Skeletal muscle tissue (tissue), 4 donors: ENCODE measurements around the gene SPINK14. TPM values are rescaled to one million over a fixed set of nuclear protein-coding genes. Genes with fewer than 3 reads are reported as not detected.

ENCODE experiments used
- H3K27ac ChIP-seq: one replicate; pipeline ENCODE4 v1.7.0; 2013; ENCODE audit warnings: mild to moderate bottlenecking, low read depth, low read length, inconsistent platforms
- H3K27me3 ChIP-seq, 3 donors: one replicate each; pipeline ENCODE4 v1.7.0; 2013; ENCODE audit warnings: low read length in 3 of 3; ENCODE audit not compliant: control insufficient read depth in 3 of 3, insufficient read depth in 3 of 3
- H3K36me3 ChIP-seq, 3 donors: one replicate each; pipeline ENCODE4 v1.7.0; 2013; ENCODE audit warnings: low read length in 3 of 3; ENCODE audit not compliant: control insufficient read depth in 3 of 3, insufficient read depth in 3 of 3
- H3K4me1 ChIP-seq, 3 donors: one replicate each; pipeline ENCODE4 v1.7.0; 2013; ENCODE audit warnings: low read length in 3 of 3, mild to moderate bottlenecking in 3 of 3; ENCODE audit not compliant: control insufficient read depth in 3 of 3, insufficient read depth in 3 of 3
- H3K4me3 ChIP-seq, 3 donors: one replicate each; pipeline ENCODE4 v1.7.0; 2013; ENCODE audit warnings: low read length in 3 of 3
- H3K9ac ChIP-seq, 3 donors: one replicate each; pipeline ENCODE4 v1.7.0; 2013; ENCODE audit warnings: low read length in 3 of 3, mild to moderate bottlenecking in 3 of 3, moderate library complexity in 2 of 3, low read depth in 1 of 3
- H3K9me3 ChIP-seq, 3 donors: one replicate each; pipeline ENCODE4 v1.7.0; 2013; ENCODE audit warnings: low read length in 3 of 3; ENCODE audit not compliant: control insufficient read depth in 3 of 3
- total RNA-seq: library from RNA; depleted of rRNA; stranded (reverse); fragments of >200 nt; gene quantifications from one replicate; pipeline ENCODE4 v1.2.3, GENCODE V29; 2014
- donor health status: Osteomylitis.

The SPINK14 gene, protein sequence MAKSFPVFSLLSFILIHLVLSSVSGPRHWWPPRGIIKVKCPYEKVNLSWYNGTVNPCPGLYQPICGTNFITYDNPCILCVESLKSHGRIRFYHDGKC
- not detected for total RNA-seq

DNA sequence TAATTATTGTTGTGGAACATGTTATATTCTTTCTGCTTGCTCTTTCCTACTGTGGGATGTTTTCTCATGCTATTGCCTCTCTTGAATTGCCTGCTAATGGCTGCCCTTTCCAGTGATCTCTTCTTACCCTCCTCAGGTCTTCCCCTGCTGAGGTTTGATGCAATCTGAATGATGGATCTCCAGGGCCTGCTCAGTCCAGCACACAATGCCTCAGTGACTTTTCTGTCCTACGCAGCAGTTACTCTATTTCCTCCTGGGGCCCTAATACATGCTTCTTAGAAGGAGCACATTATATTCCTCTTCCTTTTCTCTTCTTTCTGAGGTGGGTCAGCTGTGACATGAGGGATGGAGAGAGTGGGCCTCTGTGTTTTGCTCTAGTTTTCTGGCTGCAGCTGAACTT lies at the start of gene SPINK14:
Gene SPINK14 (plus strand): TSS at position 301 of the 400 bp plus-strand sequence. CDS start 1,187 bp downstream, outside the sequence.
- Histone ChIP-seq H3K9ac (no peak within 1 kb of the TSS), H3K4me3 (no peak within 1 kb of the TSS), H3K4me1 (no peaks in the 10 kb centered on the region), H3K36me3 (no peaks in the 10 kb centered on the region), H3K27ac (no peak within 1 kb of the TSS), H3K9me3 (no peaks in the 10 kb centered on the region), H3K27me3 (no peaks in the 10 kb centered on the region)

DNA sequence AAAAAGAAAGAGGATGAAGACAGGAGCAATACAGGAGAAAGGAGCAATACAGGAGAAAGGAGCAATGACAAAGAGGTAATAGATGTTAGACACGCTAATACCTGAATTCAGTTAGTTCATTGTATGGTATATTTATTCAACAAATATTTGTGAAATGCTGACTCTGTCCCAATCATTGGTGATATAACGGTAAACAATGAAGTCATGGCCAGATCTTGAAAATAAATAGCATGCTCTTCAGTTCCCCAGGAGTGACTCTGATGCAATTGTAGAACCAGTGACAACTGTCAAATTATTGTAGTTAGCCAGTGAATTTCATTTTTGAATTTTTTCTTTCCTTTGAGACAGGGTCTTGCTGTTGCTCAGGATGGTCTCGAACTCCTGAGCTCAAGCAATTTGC lies 48.0 kb upstream of the SPINK14 start:
- Histone ChIP-seq H3K36me3 (no peaks in the 10 kb centered on the region), H3K9me3 (no peaks in the 10 kb centered on the region), H3K27ac (no peak overlapping the region), H3K4me1 (no peaks in the 10 kb centered on the region), H3K4me3 (no peak overlapping the region), H3K27me3 (no peaks in the 10 kb centered on the region), H3K9ac (no peak overlapping the region)

DNA sequence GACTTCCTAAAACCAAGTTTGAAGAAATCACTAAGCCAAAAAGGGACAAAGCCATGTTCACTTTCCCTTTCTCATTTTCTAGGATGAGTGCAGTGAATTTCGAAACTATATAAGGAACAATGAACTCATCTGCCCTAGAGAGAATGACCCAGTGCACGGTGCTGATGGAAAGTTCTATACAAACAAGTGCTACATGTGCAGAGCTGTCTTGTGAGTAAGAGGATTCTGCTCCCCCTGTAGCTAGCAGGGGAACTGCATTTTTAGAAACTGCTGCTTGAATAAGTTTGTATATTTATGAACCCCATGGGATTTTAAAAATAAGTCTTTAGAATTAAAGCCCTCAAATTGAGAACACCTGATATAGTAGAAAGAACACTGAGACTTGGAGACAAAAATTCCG lies 42.7 kb upstream of the SPINK14 start:
- Histone ChIP-seq H3K4me3 (no peak overlapping the region), H3K9me3 (no peaks in the 10 kb centered on the region), H3K27ac (no peak overlapping the region), H3K27me3 (no peaks in the 10 kb centered on the region), H3K9ac (no peak overlapping the region), H3K4me1 (no peaks in the 10 kb centered on the region), H3K36me3 (no peaks in the 10 kb centered on the region)

DNA sequence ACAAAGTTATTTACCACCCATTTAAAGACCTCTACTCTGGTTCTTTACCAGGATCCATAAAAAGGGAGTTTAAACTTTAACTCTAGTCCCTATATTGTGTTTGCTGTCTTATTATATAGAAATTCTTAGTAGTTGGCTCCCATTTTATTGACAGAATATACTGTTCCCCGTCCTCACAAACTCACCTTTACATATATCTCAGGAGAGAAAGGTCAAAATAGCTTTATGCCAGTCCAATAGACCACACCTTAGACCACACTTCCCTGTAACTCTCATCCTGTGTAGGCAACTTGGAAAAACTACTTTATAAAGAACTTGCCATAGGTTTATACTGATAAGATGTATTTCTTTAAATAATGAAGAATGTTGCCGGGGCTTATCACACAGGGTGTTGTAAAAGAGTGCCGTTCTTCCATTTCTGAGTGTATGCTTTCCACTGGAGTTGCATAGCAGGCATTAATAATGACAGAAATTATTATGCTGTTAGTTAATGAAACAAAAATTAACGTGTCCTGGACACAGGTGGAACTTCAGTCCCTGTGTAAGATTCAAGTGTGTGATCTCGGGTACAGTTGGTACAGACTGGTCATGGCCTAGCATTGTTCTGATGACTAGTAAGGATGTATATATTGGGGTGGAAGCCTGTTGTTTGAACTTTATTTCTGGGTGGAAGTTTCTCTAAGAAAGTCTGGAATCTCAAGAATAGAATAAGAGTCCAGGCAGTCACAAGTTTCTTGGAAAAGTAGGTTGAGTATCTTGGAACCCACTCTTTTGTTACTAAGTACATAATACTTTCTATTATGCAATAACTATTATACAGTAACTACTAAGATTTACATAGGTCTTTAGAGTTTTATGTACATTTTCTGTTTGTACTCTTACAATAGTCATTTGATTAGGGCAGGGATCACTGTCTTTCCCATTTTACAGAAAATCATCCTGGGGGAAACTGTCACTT lies 33.0 kb upstream of the SPINK14 start:
- no peaks in the 10 kb centered on the region for H3K36me3 ChIP-seq
- no peak overlapping the region for H3K4me3 ChIP-seq
- H3K4me1 ChIP-seq: no peaks in the 10 kb centered on the region
- no peaks in the 10 kb centered on the region for H3K9me3 ChIP-seq
- no peak overlapping the region for H3K9ac ChIP-seq
- no peaks in the 10 kb centered on the region for H3K27me3 ChIP-seq
- no peak overlapping the region for H3K27ac ChIP-seq

DNA sequence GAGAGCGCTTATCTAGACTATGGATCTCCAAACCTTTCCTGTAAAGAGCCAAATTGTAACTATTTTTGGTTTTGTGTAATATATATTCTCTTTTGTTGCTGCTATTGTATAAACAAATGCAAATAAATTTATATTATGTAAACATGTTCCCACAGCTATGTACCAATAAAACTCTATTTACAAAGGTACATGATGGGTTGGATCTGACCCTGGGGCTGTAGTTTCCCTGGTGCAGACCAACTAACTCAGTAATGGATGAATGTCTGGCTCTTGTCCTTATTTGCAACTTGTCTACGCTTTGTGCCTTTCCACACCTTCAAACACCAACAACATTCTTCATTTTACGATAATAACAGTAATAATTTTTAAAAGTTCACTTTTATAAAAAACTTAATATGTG lies 27.5 kb upstream of the SPINK14 start:
- H3K27ac ChIP-seq: no peak overlapping the region

DNA sequence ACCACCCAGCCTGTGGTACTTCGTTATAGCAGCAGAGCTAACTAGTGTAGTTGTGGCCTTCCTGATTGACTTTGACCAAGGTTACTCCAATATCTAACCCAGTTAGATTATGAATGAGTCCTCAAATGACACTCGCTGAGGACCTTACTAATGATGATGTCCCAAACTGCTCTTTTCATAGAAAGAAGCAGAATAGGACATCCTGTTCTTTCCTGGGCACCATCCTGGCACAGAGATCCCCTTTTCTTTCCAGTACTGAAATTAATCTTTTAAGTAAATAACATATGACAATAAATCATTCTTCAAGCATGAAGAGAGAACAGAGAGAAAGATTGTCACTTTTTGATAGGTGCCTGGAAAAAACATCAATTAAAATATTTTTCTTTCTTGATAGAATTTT lies 26.7 kb upstream of the SPINK14 start:
- Histone ChIP-seq H3K4me3 (no peak overlapping the region), H3K9ac (no peak overlapping the region), H3K36me3 (no peaks in the 10 kb centered on the region), H3K9me3 (no peaks in the 10 kb centered on the region), H3K27ac (no peak overlapping the region), H3K27me3 (no peaks in the 10 kb centered on the region), H3K4me1 (no peaks in the 10 kb centered on the region)

More for the DNA sequence above, 27.5 kb upstream of the SPINK14 start:
- Histone ChIP-seq H3K4me1 (no peaks in the 10 kb centered on the region), H3K9ac (no peak overlapping the region), H3K27me3 (no peaks in the 10 kb centered on the region), H3K36me3 (no peaks in the 10 kb centered on the region), H3K4me3 (no peak overlapping the region), H3K9me3 (no peaks in the 10 kb centered on the region)

DNA sequence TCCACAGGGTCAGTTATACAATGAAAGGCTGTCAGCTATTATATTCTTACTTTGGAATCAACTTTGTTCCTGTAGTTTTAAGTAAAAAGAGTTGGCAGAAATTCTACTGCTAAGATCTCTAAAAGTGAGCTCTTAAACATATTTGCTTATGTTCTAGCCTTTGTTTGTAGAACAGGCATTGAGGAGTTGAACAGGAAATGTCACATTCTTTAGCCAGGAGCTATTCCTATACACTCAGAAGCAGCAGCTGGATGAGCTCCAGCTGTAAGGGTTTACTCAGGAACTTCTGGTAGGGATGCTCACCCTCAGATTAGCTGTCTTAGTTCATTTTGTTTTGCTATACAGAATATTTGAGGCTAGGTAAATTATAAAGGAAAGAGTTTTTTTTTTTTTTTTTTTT lies 22.4 kb upstream of the SPINK14 start:
- Histone ChIP-seq H3K36me3 (no peaks in the 10 kb centered on the region), H3K27me3 (no peaks in the 10 kb centered on the region), H3K4me3 (no peak overlapping the region), H3K27ac (no peak overlapping the region), H3K9me3 (no peaks in the 10 kb centered on the region), H3K9ac (no peak overlapping the region), H3K4me1 (no peaks in the 10 kb centered on the region)

DNA sequence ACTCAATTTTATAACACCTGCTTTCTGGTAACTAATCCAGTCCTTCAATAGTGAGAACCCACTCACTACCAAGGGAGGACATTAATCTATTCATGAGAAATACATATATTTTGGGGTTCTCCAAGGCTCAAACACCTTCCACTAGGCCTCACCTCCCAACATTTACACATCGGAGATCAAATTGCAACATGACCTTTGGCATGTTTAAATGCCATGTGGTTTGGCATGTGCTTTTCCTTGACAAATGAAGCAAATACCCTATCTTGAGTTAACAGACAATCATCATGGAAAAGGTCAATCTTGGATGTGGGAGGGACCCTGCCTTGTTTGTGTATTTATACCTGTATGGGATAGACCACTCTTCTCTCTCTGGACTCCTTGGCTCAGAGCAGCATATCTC lies 21.9 kb upstream of the SPINK14 start:
- Histone ChIP-seq H3K27me3 (no peaks in the 10 kb centered on the region), H3K4me1 (no peaks in the 10 kb centered on the region), H3K27ac (no peak overlapping the region), H3K9ac (no peak overlapping the region), H3K36me3 (no peaks in the 10 kb centered on the region), H3K9me3 (no peaks in the 10 kb centered on the region), H3K4me3 (no peak overlapping the region)

DNA sequence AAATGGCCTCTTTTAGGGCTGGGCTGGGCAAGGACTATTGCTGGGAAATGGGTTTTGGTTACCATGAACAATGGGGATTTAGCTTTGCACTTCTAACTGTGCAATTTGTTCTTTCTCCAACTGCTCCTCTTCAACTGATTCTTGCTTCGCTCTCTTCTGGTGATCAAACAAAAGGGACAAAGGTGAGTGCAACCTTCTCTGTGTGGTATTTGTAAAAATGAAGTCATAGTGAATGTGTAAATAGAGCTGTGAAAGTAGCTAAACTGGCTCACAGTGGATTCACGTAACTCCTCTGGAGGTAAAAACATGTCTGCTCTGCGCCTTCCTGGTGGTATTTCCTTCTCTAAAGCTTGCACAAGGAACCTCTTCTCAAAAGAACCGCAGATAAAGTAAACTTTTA lies 20.9 kb upstream of the SPINK14 start:
- no peaks in the 10 kb centered on the region for H3K36me3 ChIP-seq
- no peak overlapping the region for H3K4me3 ChIP-seq
- H3K27ac ChIP-seq: no peak overlapping the region
- no peaks in the 10 kb centered on the region for H3K9me3 ChIP-seq
- H3K4me1 ChIP-seq: no peaks in the 10 kb centered on the region
- H3K9ac ChIP-seq: no peak overlapping the region
- no peaks in the 10 kb centered on the region for H3K27me3 ChIP-seq

DNA sequence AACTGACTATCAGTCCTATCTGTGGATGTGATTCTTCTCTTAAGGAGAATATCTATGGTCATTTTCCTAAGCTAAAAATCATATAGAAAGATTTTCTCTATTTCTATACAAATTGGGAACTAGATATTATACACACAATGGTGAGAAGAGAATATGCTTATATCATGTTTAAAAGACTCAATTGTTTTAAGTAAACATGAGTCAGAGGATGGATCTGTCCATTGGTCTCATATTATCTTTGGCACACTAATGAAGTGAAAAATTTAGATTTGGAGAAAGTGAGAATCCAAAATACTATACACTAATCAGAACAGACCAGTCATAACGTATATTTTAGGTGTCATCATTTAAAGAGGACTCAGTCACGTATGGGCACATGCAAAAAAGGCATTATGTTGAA lies 16.5 kb upstream of the SPINK14 start:
- H3K36me3 ChIP-seq: no peaks in the 10 kb centered on the region
- H3K9ac ChIP-seq: no peak overlapping the region

More for the DNA sequence above, 16.5 kb upstream of the SPINK14 start:
- Histone ChIP-seq H3K4me3 (no peak overlapping the region), H3K9me3 (no peaks in the 10 kb centered on the region), H3K27ac (no peak overlapping the region), H3K4me1 (no peaks in the 10 kb centered on the region), H3K27me3 (no peaks in the 10 kb centered on the region)
